GM12878 (cell line): ENCODE results near the gene PRSS57. TPM values are rescaled to one million over a fixed set of nuclear protein-coding genes. Genes with fewer than 3 reads are reported as not detected.

Experiments
- ATAC-seq: fragments of 200-7000 bp; cut with Tn5 transposase; 3 replicates; pipeline ENCODE4 v1.9.1; 2020; ENCODE audit warnings: mild to moderate bottlenecking, moderate library complexity
- BruUV-seq: library from RNA; stranded (reverse); fragments of 400-500 nt; replicated peaks from 2 replicates; lab custom pipeline; 2021; lab: Mats Ljungman, UMichigan
- CTCF ChIA-PET: fragments of 300-600 bp; sonication (Branson Sonifier 250); formaldehyde crosslinking; extraction: SDS; loops from one replicate; lab custom pipeline; 2021; ENCODE audit warnings: inconsistent platforms; lab: Yijun Ruan, JAX
- POLR2A ChIA-PET: fragments of 350-600 bp; formaldehyde crosslinking; extraction: SDS; loops from one replicate; lab custom pipeline; 2021; ENCODE audit warnings: inconsistent platforms; lab: Charles Lee
- RAD21 ChIA-PET: fragments of 300-600 bp; sonication (Branson Sonifier 250); formaldehyde crosslinking; loops from one replicate; lab custom pipeline; 2023; ENCODE audit warnings: antibody characterized with exemption; ENCODE audit not compliant: unreplicated experiment; lab: Charles Lee
- SMC1A ChIA-PET: fragments of 300-600 bp; sonication (Branson Sonifier 250); formaldehyde crosslinking; loops from one replicate; lab custom pipeline; 2023; ENCODE audit not compliant: unreplicated experiment, uncharacterized antibody; lab: Charles Lee
- DNase-seq: peaks from one replicate; pipeline ENCODE4 v3.0.0-alpha.2; 2011; ENCODE audit warnings: low read depth, low spot score
- FAIRE-seq: peaks from 3 replicates; lab custom pipeline; 2011; peaks lifted over from hg19 to GRCh38; lab: Jason Lieb, UNC
- H2AFZ ChIP-seq: 2 replicates; pipeline ENCODE4 v1.6.0; 2011; ENCODE audit warnings: low read depth, low read length, control low read depth; ENCODE audit not compliant: control insufficient read depth
- H3K27ac ChIP-seq: 2 replicates; pipeline ENCODE4 v1.5.1; 2011; ENCODE audit warnings: control low read depth; ENCODE audit not compliant: control insufficient read depth, insufficient read depth
- H3K27me3 ChIP-seq, 2 experiments: replicated peaks in 1 of 2; 2 replicates each; pipeline versions ENCODE4 v1.6.0 to v1.6.1; 2011; ENCODE audit warnings: low read length in 1 of 2; ENCODE audit not compliant: control insufficient read depth in 2 of 2, insufficient read depth in 2 of 2
- H3K36me3 ChIP-seq, 2 experiments: 2 replicates each; pipeline ENCODE4 v1.5.1; 2011; ENCODE audit warnings: low read length in 1 of 2; ENCODE audit not compliant: control insufficient read depth in 2 of 2, insufficient read depth in 2 of 2
- H3K4me1 ChIP-seq: 2 replicates; pipeline ENCODE4 v1.6.1; 2011; ENCODE audit warnings: mild to moderate bottlenecking, low read length, moderate library complexity, mixed read lengths; ENCODE audit not compliant: control insufficient read depth, insufficient read depth
- H3K4me2 ChIP-seq: 2 replicates; pipeline ENCODE4 v1.6.0; 2011; ENCODE audit warnings: control low read depth; ENCODE audit not compliant: control insufficient read depth, insufficient read depth
- H3K4me3 ChIP-seq: fragments of 200-600 bp; sonication (generic); 2 replicates; pipeline ENCODE4 v1.5.1; 2016
- H3K79me2 ChIP-seq: 2 replicates; pipeline ENCODE4 v1.6.0; 2011; ENCODE audit warnings: low read length; ENCODE audit not compliant: control insufficient read depth, insufficient read depth
- H3K9ac ChIP-seq: 2 replicates; pipeline ENCODE4 v1.8.0; 2011; ENCODE audit warnings: low read length, control low read depth, mixed read lengths; ENCODE audit not compliant: control insufficient read depth, insufficient read depth
- H3K9me3 ChIP-seq: replicated peaks from 3 replicates; pipeline ENCODE4 v1.5.1; 2011; ENCODE audit warnings: mild to moderate bottlenecking, low read length; ENCODE audit not compliant: control insufficient read depth, insufficient read depth
- H4K20me1 ChIP-seq: 2 replicates; pipeline ENCODE4 v1.6.0; 2011; ENCODE audit not compliant: control insufficient read depth, insufficient read depth
- BMI1 ChIP-seq: fragments of 450-650 bp; IDR thresholded peaks from 2 replicates; pipeline ENCODE4 v1.6.1; 2016; ENCODE audit warnings: mild to moderate bottlenecking, moderate library complexity, borderline replicate concordance
- ETV6 ChIP-seq, 2 experiments: fragments of 450-650 bp in 1 of 2; IDR thresholded peaks in 1 of 2; conservative IDR thresholded peaks in 1 of 2; 2 replicates each; pipeline ENCODE4 v1.6.1; 2014; ENCODE audit warnings: antibody characterized with exemption in 1 of 2, borderline replicate concordance in 1 of 2, low read depth in 1 of 2, mild to moderate bottlenecking in 1 of 2, moderate library complexity in 1 of 2
- IKZF2 ChIP-seq, 2 experiments: fragments of 450-650 bp; IDR thresholded peaks; 2 replicates each; pipeline ENCODE4 v1.6.1; 2017; ENCODE audit warnings: mild to moderate bottlenecking in 2 of 2, moderate library complexity in 2 of 2
- KLF5 ChIP-seq: fragments of 450-650 bp; IDR thresholded peaks from 2 replicates; pipeline ENCODE4 v1.6.1; 2014; ENCODE audit warnings: mild to moderate bottlenecking; ENCODE audit not compliant: partially characterized antibody
- MYB ChIP-seq: fragments of 150-350 bp; IDR thresholded peaks from 2 replicates; pipeline ENCODE4 v1.6.1; 2014; ENCODE audit warnings: mild to moderate bottlenecking, low read depth, low read length, borderline replicate concordance
- NR2C1 ChIP-seq: fragments of 450-650 bp; IDR thresholded peaks from 2 replicates; pipeline ENCODE4 v1.6.1; 2017; ENCODE audit warnings: antibody characterized with exemption, mild to moderate bottlenecking, moderate library complexity
- PML ChIP-seq: IDR thresholded peaks from 2 replicates; pipeline ENCODE4 v1.6.1; 2012; ENCODE audit warnings: low read length, inconsistent platforms
- RUNX3 ChIP-seq: IDR thresholded peaks from 2 replicates; pipeline ENCODE4 v1.6.1; 2012; ENCODE audit warnings: low read length, inconsistent platforms
- SPI1 ChIP-seq: IDR thresholded peaks from 2 replicates; pipeline ENCODE4 v1.6.1; 2011; ENCODE audit warnings: low read depth, mild to moderate bottlenecking, low read length, moderate library complexity, borderline replicate concordance; ENCODE audit not compliant: insufficient read depth
- SREBF1 ChIP-seq: IDR thresholded peaks from 2 replicates; pipeline ENCODE4 v1.6.1; 2012; ENCODE audit warnings: mild to moderate bottlenecking, low read length
- YY1 ChIP-seq: IDR thresholded peaks from 2 replicates; pipeline ENCODE4 v1.6.1; 2011; ENCODE audit warnings: low read depth, mild to moderate bottlenecking, low read length
- ZNF622 ChIP-seq: fragments of 450-650 bp; IDR thresholded peaks from 2 replicates; pipeline ENCODE4 v1.6.1; 2017; ENCODE audit warnings: mild to moderate bottlenecking, inconsistent platforms
- WGBS: methylation state at CpG from one replicate; pipeline ENCODE4 v1.1.6; 2016; ENCODE audit warnings: low lambda C conversion rate; ENCODE audit not compliant: insufficient replicate concordance, insufficient coverage; ENCODE audit errors: missing lambda C conversion rate; 5-methylcytosine and 5-hydroxymethylcytosine counted together
- in situ Hi-C: fragments of 300-500 bp; cut with MboI; formaldehyde crosslinking; loops from 9 replicates; pipeline ENCODE4 v1.14.3; 2018; ENCODE audit warnings: mixed read lengths
- intact Hi-C: fragments of 100-400 bp; cut with micrococcal nuclease; formaldehyde crosslinking; loops from one replicate; pipeline ENCODE4 v1.14.2; 2022; ENCODE audit not compliant: unreplicated experiment
- polyA plus RNA-seq, 11 experiments: library from polyadenylated mRNA; depleted of rRNA in 4 of 11; unstranded in 6 of 11; stranded (reverse) in 5 of 11; fragments of >200 nt; fragmentation: Nextera tagmentation in 4 of 11; fragmentation: Illumina TruSeq in 1 of 11; extraction: Ambion mirVana in 4 of 11; extraction: Trizol in 1 of 11; gene quantifications; 1 replicate in 1 of 11; 2 replicates in 10 of 11; pipeline versions ENCODE4 v1.2.1 to v1.2.3, GENCODE V29; 2011 to 2016; ENCODE audit warnings: inconsistent platforms in 2 of 11, missing spikeins in 2 of 11, low read depth in 1 of 11
- total RNA-seq, 4 experiments: library from RNA; depleted of rRNA in 3 of 4; stranded (reverse); fragments of >200 nt in 3 of 4; fragmentation: Illumina TruSeq in 1 of 4; extraction: Trizol in 1 of 4; gene quantifications; 2 replicates each; pipeline versions ENCODE4 v1.2.1 to v1.2.3, GENCODE V29; 2013 to 2021
- TF ChIP-seq, protein P1 (sequence below): IDR thresholded peaks from 2 replicates; pipeline ENCODE4 v1.6.1; 2011; ENCODE audit warnings: borderline replicate concordance, low read depth, mild to moderate bottlenecking, moderate library complexity, low read length; ENCODE audit not compliant: insufficient read depth, poor library complexity, severe bottlenecking
- TF ChIP-seq, protein P2 (sequence below): IDR thresholded peaks from 2 replicates; pipeline ENCODE4 v1.6.1; 2011; ENCODE audit warnings: low read depth, low read length, improper control_type of control experiment, borderline replicate concordance
- TF ChIP-seq, protein P3 (sequence below): fragments of 150-350 bp; IDR thresholded peaks from 2 replicates; pipeline ENCODE4 v1.6.1; 2016; ENCODE audit warnings: low read depth, low read length
- TF ChIP-seq, protein P4 (sequence below): IDR thresholded peaks from 2 replicates; pipeline ENCODE4 v1.6.1; 2012; ENCODE audit warnings: low read depth, low read length, improper control_type of control experiment

The PRSS57 gene
- total and polyA plus RNA-seq, 10 of the 15 experiments (the other 5 are each of a cell fraction or from before 2014, with no cell fraction given): not detected

DNA sequence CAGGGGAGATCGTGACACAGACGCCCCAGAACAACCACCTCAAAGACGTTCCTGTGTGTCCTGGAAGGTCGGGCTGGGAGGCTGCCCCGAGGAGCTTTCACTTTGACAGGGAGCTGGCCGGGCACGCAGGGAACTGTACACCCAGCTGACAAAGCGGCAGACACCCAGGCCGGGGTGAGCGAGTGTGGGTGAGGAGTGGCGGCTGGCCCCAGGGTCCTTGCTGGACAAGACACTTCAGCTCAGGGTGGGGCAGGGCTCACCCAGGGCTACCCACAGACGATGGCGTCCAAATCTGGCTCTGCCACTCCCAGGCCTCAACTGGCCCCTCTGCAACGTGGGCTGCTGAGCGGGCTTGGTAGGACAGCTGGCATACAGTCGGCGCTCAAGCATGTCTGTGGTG, 53.5 kb downstream of the PRSS57 start:
- Histone ChIP-seq H3K4me2 (no peak overlapping the region), H3K4me3 (no peak overlapping the region), H3K79me2 (no peaks in the 10 kb centered on the region), H3K4me1 (peaks cover 23% of the 10 kb centered on the region), H3K27ac (no peak overlapping the region), H4K20me1 (no peaks in the 10 kb centered on the region), H3K9ac (no peak overlapping the region), H2AFZ (no peak overlapping the region), H3K9me3 (no peaks in the 10 kb centered on the region), H3K36me3 (peaks cover 0 to 12% of the 10 kb centered on the region in 2 experiments; a peak in 2 of 4 replicates), H3K27me3 (no peaks in the 10 kb centered on the region)
- no TSS peak for BruUV-seq
- CTCF ChIA-PET: no interaction called here
- in situ Hi-C loops: no loop called here
- intact Hi-C loops: no loop called here
- POLR2A ChIA-PET: no interaction called here
- RAD21 ChIA-PET: no interaction called here
- ATAC-seq (no peak), FAIRE-seq (no peak), DNase-seq (no peak)
- 46% methylated on average over 13 of the region's 17 CpGs for WGBS
- SMC1A ChIA-PET: no interaction called here
- TF ChIP-seq MYB (no peak), SREBF1 (no peak), YY1 (no peak), IKZF2 (IDR thresholded peaks at IDR 0.05) (no peak), BMI1 (no peak), NR2C1 (no peak), ETV6 (conservative IDR thresholded peaks at IDR 0.05 in 1 of 2, IDR thresholded peaks at IDR 0.05 in 1 of 2; ENCODE audit: borderline replicate concordance in 1 of 2, low read depth in 1 of 2) (no peak), SPI1 (no peak), ZNF622 (no peak), RUNX3 (no peak), KLF5 (no peak), PML (no peak)
- TF ChIP-seq, protein P1, sequence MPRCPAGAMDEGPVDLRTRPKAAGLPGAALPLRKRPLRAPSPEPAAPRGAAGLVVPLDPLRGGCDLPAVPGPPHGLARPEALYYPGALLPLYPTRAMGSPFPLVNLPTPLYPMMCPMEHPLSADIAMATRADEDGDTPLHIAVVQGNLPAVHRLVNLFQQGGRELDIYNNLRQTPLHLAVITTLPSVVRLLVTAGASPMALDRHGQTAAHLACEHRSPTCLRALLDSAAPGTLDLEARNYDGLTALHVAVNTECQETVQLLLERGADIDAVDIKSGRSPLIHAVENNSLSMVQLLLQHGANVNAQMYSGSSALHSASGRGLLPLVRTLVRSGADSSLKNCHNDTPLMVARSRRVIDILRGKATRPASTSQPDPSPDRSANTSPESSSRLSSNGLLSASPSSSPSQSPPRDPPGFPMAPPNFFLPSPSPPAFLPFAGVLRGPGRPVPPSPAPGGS: no peak
- TF ChIP-seq, protein P2, sequence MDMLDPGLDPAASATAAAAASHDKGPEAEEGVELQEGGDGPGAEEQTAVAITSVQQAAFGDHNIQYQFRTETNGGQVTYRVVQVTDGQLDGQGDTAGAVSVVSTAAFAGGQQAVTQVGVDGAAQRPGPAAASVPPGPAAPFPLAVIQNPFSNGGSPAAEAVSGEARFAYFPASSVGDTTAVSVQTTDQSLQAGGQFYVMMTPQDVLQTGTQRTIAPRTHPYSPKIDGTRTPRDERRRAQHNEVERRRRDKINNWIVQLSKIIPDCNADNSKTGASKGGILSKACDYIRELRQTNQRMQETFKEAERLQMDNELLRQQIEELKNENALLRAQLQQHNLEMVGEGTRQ: no peak
- TF ChIP-seq, protein P3, sequence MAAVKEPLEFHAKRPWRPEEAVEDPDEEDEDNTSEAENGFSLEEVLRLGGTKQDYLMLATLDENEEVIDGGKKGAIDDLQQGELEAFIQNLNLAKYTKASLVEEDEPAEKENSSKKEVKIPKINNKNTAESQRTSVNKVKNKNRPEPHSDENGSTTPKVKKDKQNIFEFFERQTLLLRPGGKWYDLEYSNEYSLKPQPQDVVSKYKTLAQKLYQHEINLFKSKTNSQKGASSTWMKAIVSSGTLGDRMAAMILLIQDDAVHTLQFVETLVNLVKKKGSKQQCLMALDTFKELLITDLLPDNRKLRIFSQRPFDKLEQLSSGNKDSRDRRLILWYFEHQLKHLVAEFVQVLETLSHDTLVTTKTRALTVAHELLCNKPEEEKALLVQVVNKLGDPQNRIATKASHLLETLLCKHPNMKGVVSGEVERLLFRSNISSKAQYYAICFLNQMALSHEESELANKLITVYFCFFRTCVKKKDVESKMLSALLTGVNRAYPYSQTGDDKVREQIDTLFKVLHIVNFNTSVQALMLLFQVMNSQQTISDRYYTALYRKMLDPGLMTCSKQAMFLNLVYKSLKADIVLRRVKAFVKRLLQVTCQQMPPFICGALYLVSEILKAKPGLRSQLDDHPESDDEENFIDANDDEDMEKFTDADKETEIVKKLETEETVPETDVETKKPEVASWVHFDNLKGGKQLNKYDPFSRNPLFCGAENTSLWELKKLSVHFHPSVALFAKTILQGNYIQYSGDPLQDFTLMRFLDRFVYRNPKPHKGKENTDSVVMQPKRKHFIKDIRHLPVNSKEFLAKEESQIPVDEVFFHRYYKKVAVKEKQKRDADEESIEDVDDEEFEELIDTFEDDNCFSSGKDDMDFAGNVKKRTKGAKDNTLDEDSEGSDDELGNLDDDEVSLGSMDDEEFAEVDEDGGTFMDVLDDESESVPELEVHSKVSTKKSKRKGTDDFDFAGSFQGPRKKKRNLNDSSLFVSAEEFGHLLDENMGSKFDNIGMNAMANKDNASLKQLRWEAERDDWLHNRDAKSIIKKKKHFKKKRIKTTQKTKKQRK: no peak
- TF ChIP-seq, protein P4, sequence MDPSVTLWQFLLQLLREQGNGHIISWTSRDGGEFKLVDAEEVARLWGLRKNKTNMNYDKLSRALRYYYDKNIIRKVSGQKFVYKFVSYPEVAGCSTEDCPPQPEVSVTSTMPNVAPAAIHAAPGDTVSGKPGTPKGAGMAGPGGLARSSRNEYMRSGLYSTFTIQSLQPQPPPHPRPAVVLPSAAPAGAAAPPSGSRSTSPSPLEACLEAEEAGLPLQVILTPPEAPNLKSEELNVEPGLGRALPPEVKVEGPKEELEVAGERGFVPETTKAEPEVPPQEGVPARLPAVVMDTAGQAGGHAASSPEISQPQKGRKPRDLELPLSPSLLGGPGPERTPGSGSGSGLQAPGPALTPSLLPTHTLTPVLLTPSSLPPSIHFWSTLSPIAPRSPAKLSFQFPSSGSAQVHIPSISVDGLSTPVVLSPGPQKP: no peak
